ENCODE measurements around the gene EIF5. TPM values are rescaled to one million over a fixed set of nuclear protein-coding genes. Genes with fewer than 3 reads are reported as not detected.
A peak's percentile ranks its signal among the peaks of the same experiment; 100 is the strongest.

Gene EIF5
- total RNA-seq, 1 experiment from 2014 or later, result 327 TPM

DNA sequence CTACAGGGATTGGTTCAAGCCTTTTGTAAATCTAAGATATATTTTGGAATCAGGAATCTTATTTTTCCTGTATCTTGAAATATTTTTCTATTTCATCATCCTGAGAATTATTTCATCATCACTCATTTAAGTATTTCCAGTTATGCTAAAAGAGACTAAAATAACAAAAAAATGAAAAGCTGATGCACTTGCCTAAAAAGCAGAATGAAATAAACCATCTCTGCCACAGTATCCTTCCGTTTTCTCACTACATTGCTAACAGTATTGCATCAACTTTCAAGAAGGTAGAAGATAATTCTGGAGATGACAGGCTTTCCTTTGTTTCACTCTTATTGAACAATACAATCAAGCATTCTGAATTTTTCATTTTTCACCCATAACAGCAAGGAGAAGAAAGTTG, 31.1 kb upstream of the EIF5 start:
- Mint-ChIP-seq H3K27ac (ENCODE audit: low read depth, unreplicated experiment) (no peak overlapping the region), H3K27me3 (ENCODE audit: insufficient read depth, unreplicated experiment) (no peaks in the 10 kb centered on the region), H3K4me3 (ENCODE audit: unreplicated experiment) (no peak overlapping the region), H3K9me3 (ENCODE audit: unreplicated experiment) (no peaks in the 10 kb centered on the region), H3K36me3 (ENCODE audit: insufficient read depth, unreplicated experiment) (no peaks in the 10 kb centered on the region), H3K4me1 (ENCODE audit: insufficient read depth, unreplicated experiment) (peaks cover 15% of the 10 kb centered on the region)
- intact Hi-C loops (cut with micrococcal nuclease), result no loop called here
- ChIA-PET CTCF (interaction anchor here (0.7 kb wide), 1 partner anchor 87 kb away, joined by 3 read pairs; no protein-coding TSS in a partner anchor), POLR2A (no interaction called here)
- DNase-seq (ENCODE audit: unreplicated experiment), result no peak
- BruUV-seq (replicated peaks), result no TSS peak
- TF ChIP-seq CTCF (IDR thresholded peaks at IDR 0.05; ENCODE audit: unreplicated experiment), result no peak

DNA sequence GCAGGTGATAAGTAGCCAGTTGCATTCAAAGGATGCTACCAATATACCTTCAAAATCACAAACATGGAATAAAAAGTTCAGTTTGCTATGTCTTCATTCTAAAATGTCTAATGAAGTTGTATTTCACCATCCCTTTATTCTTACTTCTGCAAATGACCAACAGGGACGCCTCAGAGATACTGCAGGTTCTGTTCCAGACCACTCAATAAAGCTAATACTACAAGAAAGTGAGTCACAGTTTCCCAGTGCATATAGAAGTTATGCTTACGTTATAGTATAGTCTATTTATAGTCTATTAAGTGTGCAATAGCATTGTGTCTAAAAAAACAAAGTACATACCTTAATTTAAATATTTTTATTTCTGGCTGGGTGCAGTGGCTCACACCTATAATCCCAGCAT, 29.3 kb upstream of the EIF5 start:
- peak; percentile 23 for DNase-seq (ENCODE audit: unreplicated experiment)
- no peaks in the 10 kb centered on the region for H3K9me3 Mint-ChIP-seq (ENCODE audit: unreplicated experiment)

DNA sequence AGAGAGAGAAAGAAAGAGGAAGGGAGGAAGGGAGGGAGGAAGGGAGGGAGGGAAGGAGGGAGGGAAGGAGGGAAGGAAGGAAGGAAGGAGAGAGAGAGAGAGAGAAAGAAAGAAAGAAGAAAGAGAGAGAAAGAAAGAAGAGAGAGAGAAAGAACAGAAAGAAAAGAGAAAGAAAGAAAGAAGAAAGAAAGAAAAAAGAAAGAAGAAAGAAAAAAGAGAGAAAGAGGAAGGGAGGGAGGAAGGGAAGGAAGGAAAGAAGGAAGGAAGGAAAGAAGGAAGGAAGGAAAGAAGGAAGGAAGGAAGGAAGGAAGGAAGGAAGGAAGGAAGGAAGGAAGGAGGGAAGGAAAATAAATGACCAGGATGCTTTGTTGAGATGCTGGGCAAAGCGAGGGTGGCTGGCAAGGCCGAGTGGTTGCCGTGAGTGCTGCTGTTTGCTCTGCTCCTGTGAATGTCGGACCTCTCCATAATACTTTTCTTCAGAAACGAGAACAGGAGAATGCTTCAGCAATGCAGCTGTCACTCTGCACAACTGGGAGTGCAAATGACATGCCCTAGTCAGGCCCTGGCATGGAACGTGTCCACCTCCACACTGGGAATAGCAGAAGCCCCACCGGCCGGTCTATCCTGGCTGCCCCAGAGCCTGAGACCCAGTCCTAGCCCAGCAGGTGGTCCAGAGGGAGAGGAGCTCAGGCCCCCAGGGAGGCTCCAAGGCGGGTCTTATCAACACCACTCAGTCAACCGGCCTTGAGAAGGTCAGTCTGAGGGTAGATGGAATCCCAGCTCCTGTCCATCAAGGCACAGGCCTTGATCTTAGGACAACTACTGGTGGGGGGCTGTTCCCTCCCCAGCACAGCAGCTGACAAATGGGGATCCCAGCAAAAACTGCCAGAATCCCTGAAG, 25.1 kb upstream of the EIF5 start:
- no peak for TF ChIP-seq CTCF (IDR thresholded peaks at IDR 0.05; ENCODE audit: unreplicated experiment)
- no peaks in the 10 kb centered on the region for H3K27me3 Mint-ChIP-seq (ENCODE audit: insufficient read depth, unreplicated experiment)
- no peak for DNase-seq (ENCODE audit: unreplicated experiment)
- no peaks in the 10 kb centered on the region for H3K9me3 Mint-ChIP-seq (ENCODE audit: unreplicated experiment)
- intact Hi-C loops (cut with micrococcal nuclease), result no loop called here
- no TSS peak for BruUV-seq (replicated peaks)
- ChIA-PET CTCF (interaction anchor here (0.6 to 0.7 kb wide), 3 partner anchors 13 to 17 kb away, joined by 3 read pairs; no protein-coding TSS in a partner anchor), POLR2A (no interaction called here)
- no peaks in the 10 kb centered on the region for H3K4me1 Mint-ChIP-seq (ENCODE audit: insufficient read depth, unreplicated experiment)
- H3K27ac Mint-ChIP-seq (ENCODE audit: low read depth, unreplicated experiment), result no peak overlapping the region
- H3K4me3 Mint-ChIP-seq (ENCODE audit: unreplicated experiment), result no peak overlapping the region
- no peaks in the 10 kb centered on the region for H3K36me3 Mint-ChIP-seq (ENCODE audit: insufficient read depth, unreplicated experiment)

More for the DNA sequence above, 29.3 kb upstream of the EIF5 start:
- no peaks in the 10 kb centered on the region for H3K27me3 Mint-ChIP-seq (ENCODE audit: insufficient read depth, unreplicated experiment)
- no peak for TF ChIP-seq CTCF (IDR thresholded peaks at IDR 0.05; ENCODE audit: unreplicated experiment)
- H3K36me3 Mint-ChIP-seq (ENCODE audit: insufficient read depth, unreplicated experiment), result no peaks in the 10 kb centered on the region
- POLR2A ChIA-PET, result interaction anchor here (0.6 kb wide), 1 partner anchor 15 kb away, joined by 3 read pairs; no protein-coding TSS in a partner anchor
- no TSS peak for BruUV-seq (replicated peaks)
- H3K27ac Mint-ChIP-seq (ENCODE audit: low read depth, unreplicated experiment), result no peak overlapping the region
- H3K4me3 Mint-ChIP-seq (ENCODE audit: unreplicated experiment), result no peak overlapping the region
- intact Hi-C loops (cut with micrococcal nuclease), result no loop called here
- CTCF ChIA-PET, result interaction anchor here (2.0 kb wide), 1 partner anchor 200 kb away, joined by 6 read pairs; no protein-coding TSS in a partner anchor
- peaks cover 15% of the 10 kb centered on the region for H3K4me1 Mint-ChIP-seq (ENCODE audit: insufficient read depth, unreplicated experiment)

DNA sequence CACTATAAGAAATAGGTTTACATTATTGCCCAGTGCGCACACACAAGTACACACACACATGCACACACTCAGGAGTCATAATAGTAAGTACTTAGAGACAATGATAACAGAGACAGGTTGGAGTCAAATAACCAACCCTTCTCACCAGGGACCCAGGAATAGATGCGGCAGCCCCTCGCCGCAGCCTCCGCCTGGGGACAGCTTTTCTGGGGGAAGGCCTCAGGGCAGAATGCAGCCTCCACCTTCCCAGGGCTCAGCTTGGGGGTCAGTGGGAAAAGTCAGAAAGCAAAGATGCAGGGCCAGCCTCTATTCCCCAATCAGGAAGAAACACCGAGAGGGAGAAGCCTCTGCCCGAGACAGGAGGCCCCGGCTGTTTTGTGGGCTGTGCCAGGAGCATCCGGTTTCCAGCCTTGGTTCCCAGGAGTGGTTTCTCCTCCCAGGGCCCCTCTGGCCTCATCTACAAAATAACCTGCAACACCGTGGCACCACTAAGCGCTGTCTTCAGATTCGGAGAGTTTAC, 23.4 kb upstream of the EIF5 start:
- no TSS peak for BruUV-seq (replicated peaks)
- POLR2A ChIA-PET, result no interaction called here
- no peak overlapping the region for H3K27ac Mint-ChIP-seq (ENCODE audit: low read depth, unreplicated experiment)
- TF ChIP-seq CTCF (IDR thresholded peaks at IDR 0.05; ENCODE audit: unreplicated experiment), result no peak
- CTCF ChIA-PET, result interaction anchor here (0.7 to 1.1 kb wide), 3 partner anchors 11 to 18 kb away, joined by 3 to 5 read pairs (median 3); no protein-coding TSS in a partner anchor
- no peaks in the 10 kb centered on the region for H3K27me3 Mint-ChIP-seq (ENCODE audit: insufficient read depth, unreplicated experiment)
- no peaks in the 10 kb centered on the region for H3K36me3 Mint-ChIP-seq (ENCODE audit: insufficient read depth, unreplicated experiment)
- no peak for DNase-seq (ENCODE audit: unreplicated experiment)
- H3K4me1 Mint-ChIP-seq (ENCODE audit: insufficient read depth, unreplicated experiment), result no peaks in the 10 kb centered on the region
- intact Hi-C loops (cut with micrococcal nuclease), result no loop called here
- H3K9me3 Mint-ChIP-seq (ENCODE audit: unreplicated experiment), result no peaks in the 10 kb centered on the region
- H3K4me3 Mint-ChIP-seq (ENCODE audit: unreplicated experiment), result no peak overlapping the region

Data from MCF 10A (cell line).